ENCODE measurements around the gene AUTS2. TPM values are rescaled to one million over a fixed set of nuclear protein-coding genes. Genes with fewer than 3 reads are reported as not detected.

The AUTS2 gene
- total and polyA plus RNA-seq, 10 of the 15 experiments (the other 5 are each of a cell fraction or from before 2014, with no cell fraction given), result 6.4 to 55.6 (median 21.6) TPM

GRCh38 chr7:69638674-69639073 lies 40.4 kb downstream of the AUTS2 start:
- Histone ChIP-seq H4K20me1 (ENCODE audit: control insufficient read depth, insufficient read depth) (no peaks in the 10 kb centered on the region), H2AFZ (ENCODE audit: control insufficient read depth, low read depth, low read length) (no peak overlapping the region), H3K27ac (ENCODE audit: control insufficient read depth, insufficient read depth) (no peak overlapping the region), H3K9ac (ENCODE audit: control insufficient read depth, insufficient read depth, low read length) (no peak overlapping the region), H3K4me1 (ENCODE audit: control insufficient read depth, insufficient read depth, low read length) (no peaks in the 10 kb centered on the region; the same call in 1 of the 2 replicates), H3K27me3 (replicated peaks in 1 of 2; ENCODE audit: control insufficient read depth in 2 of 2, insufficient read depth in 2 of 2, low read length in 1 of 2) (no peaks in the 10 kb centered on the region), H3K36me3 (ENCODE audit: control insufficient read depth in 2 of 2, insufficient read depth in 2 of 2, low read length in 1 of 2) (no peaks in the 10 kb centered on the region), H3K4me2 (ENCODE audit: control insufficient read depth, insufficient read depth) (no peak overlapping the region), H3K9me3 (replicated peaks; ENCODE audit: control insufficient read depth, insufficient read depth, low read length) (no peaks in the 10 kb centered on the region), H3K4me3 (no peak overlapping the region), H3K79me2 (ENCODE audit: control insufficient read depth, insufficient read depth, low read length) (no peaks in the 10 kb centered on the region; the same call in none of the 2 replicates)
- FAIRE-seq (no peak), ATAC-seq (no peak), DNase-seq (ENCODE audit: low read depth, low spot score) (no peak)
- ChIA-PET POLR2A (no interaction called here), CTCF (no interaction called here), SMC1A (ENCODE audit: uncharacterized antibody, unreplicated experiment) (no interaction called here), RAD21 (ENCODE audit: unreplicated experiment) (no interaction called here)
- BruUV-seq (replicated peaks), result no TSS peak
- WGBS (ENCODE audit: insufficient coverage, insufficient replicate concordance, low lambda C conversion rate, missing lambda C conversion rate), result 100% methylated on average over 1 of the region's 1 CpG
- intact Hi-C loops (cut with micrococcal nuclease; ENCODE audit: unreplicated experiment) (no loop called here), in situ Hi-C loops (cut with MboI) (no loop called here)
- TF ChIP-seq PBX3 (IDR thresholded peaks at IDR 0.05; ENCODE audit: insufficient replicate concordance, low read depth, low read length), result peak; percentile 26
- TF ChIP-seq NR2F1 (conservative IDR thresholded peaks at IDR 0.05), result no peak
- TF ChIP-seq CBFB (IDR thresholded peaks at IDR 0.05; ENCODE audit: low read depth), result no peak
- TF ChIP-seq PKNOX1 (IDR thresholded peaks at IDR 0.05), result peak; percentile 71

GRCh38 chr7:69640216-69640615 lies 41.9 kb downstream of the AUTS2 start:
- in situ Hi-C loops (cut with MboI), result no loop called here
- H3K9ac ChIP-seq (ENCODE audit: control insufficient read depth, insufficient read depth, low read length), result no peak overlapping the region
- no peaks in the 10 kb centered on the region for H3K36me3 ChIP-seq (ENCODE audit: control insufficient read depth in 2 of 2, insufficient read depth in 2 of 2, low read length in 1 of 2)
- intact Hi-C loops (cut with micrococcal nuclease; ENCODE audit: unreplicated experiment), result no loop called here
- ATAC-seq (no peak), FAIRE-seq (no peak), DNase-seq (ENCODE audit: low read depth, low spot score) (no peak)
- no peak for TF ChIP-seq MYB (IDR thresholded peaks at IDR 0.05; ENCODE audit: borderline replicate concordance, low read depth, low read length)
- no peaks in the 10 kb centered on the region for H4K20me1 ChIP-seq (ENCODE audit: control insufficient read depth, insufficient read depth)
- H3K27ac ChIP-seq (ENCODE audit: control insufficient read depth, insufficient read depth), result no peak overlapping the region
- H2AFZ ChIP-seq (ENCODE audit: control insufficient read depth, low read depth, low read length), result no peak overlapping the region
- H3K9me3 ChIP-seq (replicated peaks; ENCODE audit: control insufficient read depth, insufficient read depth, low read length), result no peaks in the 10 kb centered on the region
- H3K4me1 ChIP-seq (ENCODE audit: control insufficient read depth, insufficient read depth, low read length), result no peaks in the 10 kb centered on the region; the same call in 1 of the 2 replicates
- H3K27me3 ChIP-seq (replicated peaks in 1 of 2; ENCODE audit: control insufficient read depth in 2 of 2, insufficient read depth in 2 of 2, low read length in 1 of 2), result no peaks in the 10 kb centered on the region
- H3K4me3 ChIP-seq, result no peak overlapping the region
- H3K4me2 ChIP-seq (ENCODE audit: control insufficient read depth, insufficient read depth), result no peak overlapping the region
- POLR2A ChIA-PET, result no interaction called here
- WGBS (ENCODE audit: insufficient coverage, insufficient replicate concordance, low lambda C conversion rate, missing lambda C conversion rate), result 67% methylated on average over 3 of the region's 3 CpGs
- RAD21 ChIA-PET (ENCODE audit: unreplicated experiment), result no interaction called here
- no TSS peak for BruUV-seq (replicated peaks)
- SMC1A ChIA-PET (ENCODE audit: uncharacterized antibody, unreplicated experiment), result interaction anchor here (0.9 to 1.2 kb wide), 2 partner anchors 13 to 23 kb away, joined by 3 read pairs; no protein-coding TSS in a partner anchor
- H3K79me2 ChIP-seq (ENCODE audit: control insufficient read depth, insufficient read depth, low read length), result no peaks in the 10 kb centered on the region; the same call in none of the 2 replicates
- CTCF ChIA-PET, result interaction anchor here (0.9 to 1.1 kb wide), 2 partner anchors 14 to 35 kb away, joined by 3 read pairs; no protein-coding TSS in a partner anchor

Data from GM12878 (cell line).